Ureter (tissue), 1 donor: ENCODE results near the gene TSPAN11. TPM values are rescaled to one million over a fixed set of nuclear protein-coding genes. Genes with fewer than 3 reads are reported as not detected.

ENCODE experiments used
- DNase-seq: peaks from one replicate; pipeline ENCODE4 v3.0.0-alpha.2; 2020; ENCODE audit warnings: low spot score
- total RNA-seq: library from RNA; stranded (reverse); gene quantifications from one replicate; pipeline ENCODE4 v1.2.4, GENCODE V29; 2023
- donor health status: DM: yes; HTN: yes; CAD: no.

TSPAN11 gene
- total RNA-seq, 1 donor from 2014 or later = 3.4 TPM

- DNase-seq = no peak
Observed at GRCh38 chr12:30959778-30960177, 33.2 kb downstream of the TSPAN11 start.

GRCh38 chr12:30961030-30961429 lies 34.5 kb downstream of the TSPAN11 start:
- no peak for DNase-seq

- DNase-seq = no peak
Observed at GRCh38 chr12:30962047-30962446, 35.5 kb downstream of the TSPAN11 start.

DNA sequence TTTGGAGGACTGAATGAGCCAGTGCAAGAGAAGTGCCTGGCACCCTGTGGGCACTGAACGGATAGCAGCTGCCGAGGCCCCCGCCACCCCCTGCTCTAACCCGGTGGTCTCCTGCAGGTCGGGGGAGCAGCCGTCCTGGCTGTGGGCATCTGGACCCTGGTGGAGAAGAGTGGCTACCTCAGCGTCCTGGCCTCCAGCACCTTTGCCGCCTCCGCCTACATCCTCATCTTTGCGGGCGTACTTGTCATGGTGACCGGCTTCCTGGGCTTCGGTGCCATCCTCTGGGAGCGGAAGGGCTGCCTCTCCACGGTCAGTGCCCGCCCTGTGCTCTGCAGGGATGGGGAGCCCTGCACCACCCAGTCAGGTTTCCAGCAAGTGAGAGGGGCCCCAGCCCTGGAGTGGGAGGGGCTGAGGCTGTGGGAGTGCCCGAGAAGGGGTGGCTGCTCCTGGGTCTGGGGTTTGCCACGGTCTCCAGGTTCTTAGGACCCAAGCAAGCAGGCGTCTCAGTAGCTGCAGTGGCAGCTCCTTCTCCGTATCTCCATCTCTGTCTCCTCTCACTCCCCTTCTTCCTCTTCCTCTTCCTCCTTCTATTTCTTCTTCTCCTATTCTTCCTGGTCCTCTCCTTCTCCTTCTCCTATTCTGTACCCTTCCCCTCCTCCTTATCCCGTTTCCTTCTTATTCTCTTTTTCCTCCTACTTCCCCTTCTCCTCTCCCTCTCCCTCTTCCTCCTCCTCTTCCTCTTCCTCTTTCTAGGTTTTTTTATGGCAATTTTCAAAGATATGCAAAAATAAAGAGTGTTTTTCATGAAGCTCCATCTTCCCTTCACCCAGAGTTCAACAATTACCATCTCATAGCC lies 37.4 kb downstream of the TSPAN11 start:
- DNase-seq = no peak

- DNase-seq = no peak
Observed at GRCh38 chr12:30964896-30965612, 38.5 kb downstream of the TSPAN11 start.

DNA sequence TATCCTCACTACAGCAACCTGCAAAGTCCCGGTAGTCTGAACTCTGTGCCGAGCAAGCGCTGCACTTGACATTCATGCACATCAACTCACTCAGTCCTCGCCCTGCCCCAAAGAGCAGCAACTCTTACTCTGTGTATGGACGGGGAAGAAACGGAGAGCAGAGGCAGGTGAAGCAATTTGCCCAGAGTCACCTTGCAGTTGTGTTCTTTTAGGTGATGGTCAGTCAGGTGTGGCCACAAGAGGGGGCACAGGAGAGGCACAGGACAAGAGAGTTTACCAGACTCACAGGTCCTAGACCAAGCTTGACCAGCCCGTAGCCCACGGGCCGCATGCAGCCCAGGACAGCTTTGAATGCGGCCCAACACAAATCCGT lies 39.1 kb downstream of the TSPAN11 start:
- no peak for DNase-seq

- DNase-seq = no peak
Observed at GRCh38 chr12:30967026-30967425, 40.5 kb downstream of the TSPAN11 start.

GRCh38 chr12:30968211-30968610 lies 41.7 kb downstream of the TSPAN11 start:
- no peak for DNase-seq

- DNase-seq = no peak
Observed at GRCh38 chr12:30969006-30969405, 42.5 kb downstream of the TSPAN11 start.

GRCh38 chr12:30969606-30970395 lies 43.3 kb downstream of the TSPAN11 start:
- DNase-seq = no peak

DNA sequence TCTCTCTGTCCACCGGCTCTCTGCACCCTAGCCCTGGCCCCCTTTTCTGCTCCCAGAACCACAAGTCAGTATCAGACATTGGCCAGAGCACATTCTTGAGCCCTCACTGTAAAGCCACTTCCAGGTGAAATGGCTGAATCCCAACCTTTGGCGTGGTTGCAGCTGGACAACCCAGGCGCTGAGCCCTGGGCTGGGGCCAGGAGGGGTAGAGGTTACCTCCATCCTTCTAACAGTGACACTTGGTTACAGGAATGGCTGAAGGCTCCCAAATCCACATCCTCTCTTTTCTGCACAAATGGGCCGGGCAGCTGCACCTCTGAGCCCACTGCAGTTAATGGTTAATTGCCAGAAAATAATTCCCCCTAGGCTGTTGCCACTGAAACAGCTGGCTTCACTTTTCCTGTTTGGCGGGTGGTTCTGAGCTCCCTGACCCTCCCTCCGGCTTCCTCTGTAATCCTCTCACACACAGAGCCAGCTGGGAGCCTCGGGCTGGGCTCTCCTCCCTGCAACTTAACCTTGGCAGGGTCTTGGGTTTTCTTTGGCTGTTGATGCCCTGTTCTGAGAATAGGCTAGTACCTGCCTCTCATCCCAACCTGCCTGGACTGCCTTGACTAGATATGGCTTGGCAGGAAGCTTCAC lies 44.1 kb downstream of the TSPAN11 start:
- DNase-seq = no peak

DNA sequence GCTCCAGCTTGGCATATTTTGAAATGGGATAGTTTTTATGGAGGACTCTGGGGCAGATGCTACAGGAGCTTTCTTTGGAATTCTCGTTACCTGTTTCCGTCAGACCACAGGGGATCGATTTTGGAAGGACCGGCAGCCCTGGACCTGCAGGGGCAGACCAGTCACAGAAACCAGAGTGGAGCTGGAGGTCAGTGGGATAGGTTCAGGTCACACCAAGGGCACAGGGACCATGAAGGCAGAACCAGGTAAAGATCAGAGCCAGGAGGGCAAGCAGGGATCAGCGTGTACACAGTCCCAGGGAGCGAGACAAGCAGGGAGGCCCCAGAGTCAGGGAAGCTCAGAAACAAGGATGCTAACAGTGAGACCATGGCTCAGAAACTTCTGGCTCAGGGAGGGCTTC lies 45.5 kb downstream of the TSPAN11 start:
- DNase-seq = no peak

- DNase-seq = no peak
Observed at GRCh38 chr12:30973175-30973574, 46.6 kb downstream of the TSPAN11 start.

DNA sequence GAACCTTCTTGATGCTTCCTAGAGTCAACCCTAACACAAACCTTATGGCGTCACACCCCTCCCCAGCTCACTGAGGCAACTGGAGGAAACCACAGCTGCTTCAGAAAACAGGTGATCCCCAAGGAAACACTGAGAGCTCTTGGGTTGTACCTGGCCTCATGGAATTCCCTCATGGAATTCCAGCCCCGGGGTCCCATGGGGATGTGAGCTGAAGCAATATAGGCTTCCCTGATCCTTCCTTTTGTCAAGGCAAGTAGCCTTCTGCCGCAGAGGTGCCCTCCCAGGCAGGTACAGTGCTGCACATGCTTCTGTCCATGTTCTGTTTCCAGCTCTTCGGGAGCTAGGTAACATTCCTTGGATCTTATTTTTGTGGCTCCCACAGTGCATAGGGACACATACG lies 47.3 kb downstream of the TSPAN11 start:
- DNase-seq = no peak

GRCh38 chr12:30974746-30975500 lies 48.4 kb downstream of the TSPAN11 start:
- no peak for DNase-seq

GRCh38 chr12:30975581-30975980 lies 49.0 kb downstream of the TSPAN11 start:
- DNase-seq = no peak

DNA sequence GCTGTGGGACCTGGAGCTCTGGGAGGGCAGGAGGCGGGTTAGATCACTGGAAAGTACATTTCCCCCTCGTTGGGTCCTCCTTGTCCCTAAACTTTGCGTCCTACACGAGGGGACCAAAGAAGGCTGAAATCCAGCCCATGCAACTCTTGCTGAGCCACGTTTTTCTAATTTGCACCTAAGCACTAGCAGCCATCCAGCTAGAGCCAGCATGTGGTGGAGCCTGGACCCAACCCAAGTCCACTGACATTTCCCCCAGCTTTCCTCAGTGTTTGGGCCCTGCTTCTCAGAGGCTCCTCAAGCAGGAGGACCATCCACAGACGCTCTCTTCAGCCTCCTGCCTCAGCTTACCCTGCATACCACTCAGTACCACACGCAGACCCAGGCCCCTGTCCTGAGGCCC lies 49.7 kb downstream of the TSPAN11 start:
- DNase-seq = no peak

DNA sequence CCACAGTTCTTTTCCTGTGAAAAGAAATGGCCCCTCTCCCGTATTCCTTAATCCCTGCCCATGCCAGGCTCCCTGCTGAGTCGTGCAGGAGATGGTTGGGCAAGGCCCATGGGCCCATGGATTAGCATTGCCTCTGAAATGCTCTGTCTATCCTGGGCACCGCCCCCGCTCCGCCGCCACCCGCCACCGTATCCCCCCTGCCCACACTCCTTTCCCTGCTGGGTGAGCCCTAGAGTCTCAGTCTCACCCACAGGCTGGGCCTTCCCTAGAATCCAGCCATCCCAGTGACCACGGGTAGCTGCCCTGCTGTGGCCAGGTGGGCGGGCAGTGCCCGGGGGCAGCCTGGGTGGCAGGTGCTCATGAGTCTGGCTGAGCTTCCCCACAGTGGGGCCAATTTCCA lies 50.6 kb downstream of the TSPAN11 start:
- no peak for DNase-seq

- DNase-seq = no peak
Observed at GRCh38 chr12:30977537-30978349, 51.2 kb downstream of the TSPAN11 start.

DNA sequence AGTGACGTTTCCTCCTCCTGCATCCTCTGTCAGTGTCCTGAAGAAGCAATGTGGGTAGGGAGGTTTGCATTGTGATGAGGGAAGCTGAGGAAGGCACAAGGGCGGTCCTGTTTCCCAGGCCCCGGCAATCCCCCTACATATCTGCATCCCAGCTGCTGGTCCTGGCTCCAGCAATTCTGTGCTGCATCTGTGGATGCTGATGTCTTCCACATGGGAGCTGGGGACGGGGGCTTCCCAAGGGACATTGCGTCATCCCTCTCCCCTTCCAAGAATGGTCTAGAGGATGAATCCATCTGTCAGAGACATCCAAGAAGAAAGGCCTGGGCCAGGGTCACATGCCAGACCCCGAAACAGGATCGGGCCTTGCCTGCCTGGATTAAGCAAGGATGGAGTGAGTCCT lies 52.1 kb downstream of the TSPAN11 start:
- no peak for DNase-seq
